Activated T-cell treated with anti-CD3 and anti-CD28 coated beads, Interleukin-2, amount 50 U/mL, for 48 hours (primary cell): ENCODE data around the gene MICALL2.
A peak's percentile ranks its signal among the peaks of the same experiment; 100 is the strongest.

Source experiments
- DNase-seq, 2 experiments: peaks; one replicate each; pipeline ENCODE4 v3.0.0-alpha.2; 2020

Gene MICALL2

GRCh38 chr7:1492640-1493039 lies 33.4 kb upstream of the MICALL2 start:
- DNase-seq, result no peak

GRCh38 chr7:1492221-1492620 lies 33.0 kb upstream of the MICALL2 start:
- DNase-seq, result no peak

- DNase-seq, result no peak
Measured at GRCh38 chr7:1490837-1491236, 31.6 kb upstream of the MICALL2 start.

GRCh38 chr7:1489336-1489735 lies 30.1 kb upstream of the MICALL2 start:
- no peak for DNase-seq

- DNase-seq, result no peak
Measured at GRCh38 chr7:1488016-1488415, 28.7 kb upstream of the MICALL2 start.

GRCh38 chr7:1487466-1487865 lies 28.2 kb upstream of the MICALL2 start:
- DNase-seq, result no peak

- no peak for DNase-seq
Measured at GRCh38 chr7:1486571-1486970, 27.3 kb upstream of the MICALL2 start.

- no peak for DNase-seq
Measured at GRCh38 chr7:1485156-1485555, 25.9 kb upstream of the MICALL2 start.

- no peak for DNase-seq
Measured at GRCh38 chr7:1484569-1484968, 25.3 kb upstream of the MICALL2 start.

GRCh38 chr7:1483536-1484505 lies 24.6 kb upstream of the MICALL2 start:
- no peak for DNase-seq

- DNase-seq, result no peak
Measured at GRCh38 chr7:1483079-1483478, 23.8 kb upstream of the MICALL2 start.

GRCh38 chr7:1481300-1481699 lies 22.0 kb upstream of the MICALL2 start:
- DNase-seq, result no peak

- DNase-seq, result no peak
Measured at GRCh38 chr7:1480670-1481069, 21.4 kb upstream of the MICALL2 start.

- DNase-seq, result no peak
Measured at GRCh38 chr7:1479287-1479686, 20.0 kb upstream of the MICALL2 start.

- no peak for DNase-seq
Measured at GRCh38 chr7:1478480-1478879, 19.2 kb upstream of the MICALL2 start.

GRCh38 chr7:1476859-1477258 lies 17.6 kb upstream of the MICALL2 start:
- DNase-seq, result no peak

GRCh38 chr7:1475991-1476390 lies 16.7 kb upstream of the MICALL2 start:
- DNase-seq, result no peak

- DNase-seq, result no peak
Measured at GRCh38 chr7:1475393-1475792, 16.1 kb upstream of the MICALL2 start.

- DNase-seq, result no peak
Measured at GRCh38 chr7:1474736-1475135, 15.5 kb upstream of the MICALL2 start.

GRCh38 chr7:1473864-1474512 lies 14.7 kb upstream of the MICALL2 start:
- DNase-seq, result peak; percentile 86 to 91

- DNase-seq, result no peak
Measured at GRCh38 chr7:1470901-1471300, 11.6 kb upstream of the MICALL2 start.

- no peak for DNase-seq
Measured at GRCh38 chr7:1468643-1469298, 9.5 kb upstream of the MICALL2 start.

- DNase-seq, result no peak
Measured at GRCh38 chr7:1468203-1468602, 8.9 kb upstream of the MICALL2 start.
